ENCODE data around the gene GCDH. TPM values are rescaled to one million over a fixed set of nuclear protein-coding genes. Genes with fewer than 3 reads are reported as not detected.

GCDH gene
- total RNA-seq, 1 experiment from 2014 or later: 53.2 TPM

DNA sequence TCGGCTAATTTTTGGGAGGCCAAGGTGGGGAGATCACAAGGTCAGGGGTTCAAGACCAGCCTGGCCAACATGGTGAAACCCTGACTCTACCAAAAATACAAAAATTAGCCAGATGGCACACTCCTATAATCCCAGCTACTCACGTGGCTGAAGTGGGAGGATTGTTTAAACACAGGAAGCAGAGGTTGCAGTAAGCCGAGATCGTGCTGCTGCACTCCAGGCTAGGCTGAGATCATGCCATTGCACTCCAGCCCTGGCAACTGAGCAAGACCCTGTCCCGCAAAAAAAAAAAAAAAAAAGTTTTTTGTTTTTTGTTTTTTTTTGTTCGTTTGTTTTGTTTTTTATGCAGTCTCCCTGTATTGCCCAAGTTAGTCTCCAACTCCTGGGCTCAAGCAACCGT lies 31.4 kb upstream of the GCDH start:
- TF ChIP-seq, protein P1, sequence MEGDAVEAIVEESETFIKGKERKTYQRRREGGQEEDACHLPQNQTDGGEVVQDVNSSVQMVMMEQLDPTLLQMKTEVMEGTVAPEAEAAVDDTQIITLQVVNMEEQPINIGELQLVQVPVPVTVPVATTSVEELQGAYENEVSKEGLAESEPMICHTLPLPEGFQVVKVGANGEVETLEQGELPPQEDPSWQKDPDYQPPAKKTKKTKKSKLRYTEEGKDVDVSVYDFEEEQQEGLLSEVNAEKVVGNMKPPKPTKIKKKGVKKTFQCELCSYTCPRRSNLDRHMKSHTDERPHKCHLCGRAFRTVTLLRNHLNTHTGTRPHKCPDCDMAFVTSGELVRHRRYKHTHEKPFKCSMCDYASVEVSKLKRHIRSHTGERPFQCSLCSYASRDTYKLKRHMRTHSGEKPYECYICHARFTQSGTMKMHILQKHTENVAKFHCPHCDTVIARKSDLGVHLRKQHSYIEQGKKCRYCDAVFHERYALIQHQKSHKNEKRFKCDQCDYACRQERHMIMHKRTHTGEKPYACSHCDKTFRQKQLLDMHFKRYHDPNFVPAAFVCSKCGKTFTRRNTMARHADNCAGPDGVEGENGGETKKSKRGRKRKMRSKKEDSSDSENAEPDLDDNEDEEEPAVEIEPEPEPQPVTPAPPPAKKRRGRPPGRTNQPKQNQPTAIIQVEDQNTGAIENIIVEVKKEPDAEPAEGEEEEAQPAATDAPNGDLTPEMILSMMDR (conservative IDR thresholded peaks at IDR 0.05): no peak
- no peak overlapping the region for H3K27ac Mint-ChIP-seq
- Histone ChIP-seq H4K91ac (ENCODE audit: insufficient read length, low read depth, low read length) (no peak overlapping the region), H3K79me2 (ENCODE audit: insufficient read depth, low read length) (no peaks in the 10 kb centered on the region), H3K23ac (ENCODE audit: insufficient read length, low read depth, low read length) (no peak overlapping the region), H3K4ac (ENCODE audit: low read depth, low read length) (no peak overlapping the region), H3K56ac (ENCODE audit: insufficient read length, low read depth, low read length) (no peak overlapping the region), H3K14ac (ENCODE audit: insufficient read depth, low read length) (no peak overlapping the region), H3K79me1 (ENCODE audit: insufficient read depth, low read depth, low read length, poor library complexity, severe bottlenecking) (no peaks in the 10 kb centered on the region), H2AFZ (ENCODE audit: low read length) (no peak overlapping the region), H4K20me1 (ENCODE audit: control insufficient read depth, insufficient read depth, insufficient read length) (no peaks in the 10 kb centered on the region), H3K18ac (ENCODE audit: insufficient read length, low read depth, low read length) (no peak overlapping the region), H4K5ac (ENCODE audit: insufficient read length, low read depth, low read length) (no peak overlapping the region), H2AK5ac (ENCODE audit: insufficient read length, low read length) (no peak overlapping the region), H2BK15ac (ENCODE audit: low read depth, low read length) (no peak overlapping the region), H2BK5ac (ENCODE audit: insufficient read length, low read length) (no peak overlapping the region), H3T11ph (ENCODE audit: low read length) (no peak overlapping the region), H2BK120ac (ENCODE audit: low read depth, low read length, poor library complexity, severe bottlenecking) (no peak overlapping the region), H3K27ac (ENCODE audit: insufficient read length, low read depth, low read length) (no peak overlapping the region), H3K4me2 (ENCODE audit: insufficient read depth, insufficient read length, low read length) (no peak overlapping the region), H3K9me3 (ENCODE audit: control insufficient read depth, low read depth, low read length) (no peaks in the 10 kb centered on the region), H3K23me2 (ENCODE audit: insufficient read length, low read depth, low read length, poor library complexity, severe bottlenecking) (no peaks in the 10 kb centered on the region), H3K9ac (ENCODE audit: extremely low read depth, insufficient read length, low read length) (no peak overlapping the region), H3K4me1 (ENCODE audit: insufficient read depth, low read length) (no peaks in the 10 kb centered on the region), H2BK12ac (ENCODE audit: insufficient read length, low read depth, low read length) (no peak overlapping the region), H4K8ac (replicated peaks; ENCODE audit: insufficient read length, low read depth, low read length) (no peak overlapping the region), H3K27me3 (ENCODE audit: insufficient read depth, low read length) (no peaks in the 10 kb centered on the region), H2BK20ac (ENCODE audit: low read depth, low read length, poor library complexity, severe bottlenecking) (no peak overlapping the region)
- 0 out of 4 replicates have a peak, but pooled peaks cover 0 to 2% of the 10 kb centered on the region in 2 experiments for H3K4me1 Mint-ChIP-seq
- no peaks in the 10 kb centered on the region; a peak in 1 of 5 replicates for H3K9me3 Mint-ChIP-seq
- H3K27me3 Mint-ChIP-seq (ENCODE audit: low read depth): peaks cover 8% of the 10 kb centered on the region
- H3K36me3 Mint-ChIP-seq (ENCODE audit: insufficient read depth in 1 of 3, low read depth in 3 of 3): peaks cover 16 to 38% (median 25%) of the 10 kb centered on the region in 3 experiments
- no peak for DNase-seq
- no peak overlapping the region for H3K4me3 Mint-ChIP-seq
- WGBS (ENCODE audit: extremely low coverage, insufficient read length, low lambda C conversion rate): no CpG with 5 or more reads among the region's 7 CpGs

All from H9 (cell line).